Left lung (tissue), 10 donors: ENCODE measurements around the gene GNLY. TPM values are rescaled to one million over a fixed set of nuclear protein-coding genes. Genes with fewer than 3 reads are reported as not detected.

Experiments used
- ATAC-seq: fragments of 200-7000 bp; cut with Tn5 transposase; one replicate; pipeline ENCODE4 v1.9.1; 2020; ENCODE audit warnings: moderate library complexity
- DNase-seq, 4 donors: peaks; one replicate each; pipeline ENCODE4 v3.0.0-alpha.2; 2013 to 2020
- H3K27ac ChIP-seq, 2 donors: fragments of 200-600 bp; sonication (generic) in 1 of 2; one replicate each; pipeline versions ENCODE4 v1.5.0 to v1.8.0; 2020 to 2021
- H3K27me3 ChIP-seq, 2 donors: fragments of 200-600 bp; sonication (generic) in 1 of 2; one replicate each; pipeline versions ENCODE4 v1.5.0 to v1.8.0; 2020 to 2021
- H3K36me3 ChIP-seq, 2 donors: fragments of 200-600 bp; sonication (generic) in 1 of 2; one replicate each; pipeline versions ENCODE4 v1.5.0 to v1.8.0; 2020 to 2021
- H3K4me1 ChIP-seq, 2 donors: fragments of 200-600 bp; one replicate each; pipeline ENCODE4 v1.8.0; 2021
- H3K4me3 ChIP-seq, 2 donors: fragments of 200-600 bp; sonication (generic) in 1 of 2; one replicate each; pipeline versions ENCODE4 v1.5.0 to v1.8.0; 2020 to 2021; ENCODE audit warnings: mild to moderate bottlenecking in 1 of 2
- H3K9me3 ChIP-seq, 2 donors: fragments of 200-600 bp; sonication (generic) in 1 of 2; one replicate each; pipeline versions ENCODE4 v1.5.0 to v1.8.0; 2020 to 2021
- CTCF ChIP-seq, 2 donors: fragments of 200-600 bp; sonication (generic) in 1 of 2; IDR thresholded peaks; one replicate each; pipeline versions ENCODE4 v1.5.0 to v1.8.0; 2021; ENCODE audit warnings: antibody characterized with exemption in 2 of 2
- intact Hi-C, 2 donors: fragments of 100-400 bp; cut with DNase I; formaldehyde crosslinking; loops; one replicate each; pipeline versions ENCODE4 v1.11.2 to v1.14.2; 2022
- polyA plus RNA-seq, 6 donors: library from polyadenylated mRNA; unstranded; fragments of 120-200 nt; gene quantifications; one replicate each; pipeline ENCODE4 v1.2.1, GENCODE V29; 2013; ENCODE audit not compliant: insufficient read length in 6 of 6
- total RNA-seq, 2 donors: library from RNA; stranded (reverse); fragmentation: NEBNext Ultra II Directional; extraction: Animal tissue kit (Norgen Biotek cat#: 25700); gene quantifications; one replicate each; pipeline ENCODE4 v1.2.1, GENCODE V29; 2021
- donor health status: DM: no; HTN: yes; CAD: no.
- donor health status: DM: no; HTN: no; CAD: no.

The GNLY gene
- total and polyA plus RNA-seq, 8 donors: 0.90 to 10.5 (median 2.2) TPM

GRCh38 chr2:85673716-85674375 lies 20.3 kb upstream of the GNLY start:
- TF ChIP-seq CTCF (IDR thresholded peaks at IDR 0.05): no peak
- H3K9me3 ChIP-seq: no peaks in the 10 kb centered on the region
- peak overlapping the region in 1 of 2 donors; percentile 59 for H3K27ac ChIP-seq
- peaks cover 11 to 85% of the 10 kb centered on the region in 2 donors for H3K4me1 ChIP-seq
- DNase-seq (no peak), ATAC-seq (no peak)
- H3K4me3 ChIP-seq: no peak overlapping the region
- intact Hi-C loops: no loop called here
- no peaks in the 10 kb centered on the region for H3K36me3 ChIP-seq
- no peaks in the 10 kb centered on the region for H3K27me3 ChIP-seq

- no peak for ATAC-seq
- intact Hi-C loops: no loop called here
- no peak overlapping the region for H3K4me3 ChIP-seq
- H3K27ac ChIP-seq: peak overlapping the region in 1 of 2 donors; percentile 59
- TF ChIP-seq CTCF (IDR thresholded peaks at IDR 0.05): no peak
- H3K4me1 ChIP-seq: peaks cover 17 to 86% of the 10 kb centered on the region in 2 donors
- no peaks in the 10 kb centered on the region for H3K27me3 ChIP-seq
- no peaks in the 10 kb centered on the region for H3K9me3 ChIP-seq
- DNase-seq: no peak
- no peaks in the 10 kb centered on the region for H3K36me3 ChIP-seq
Measured at GRCh38 chr2:85674417-85674816, 19.7 kb upstream of the GNLY start.

GRCh38 chr2:85675427-85675826 lies 18.7 kb upstream of the GNLY start:
- H3K9me3 ChIP-seq: no peaks in the 10 kb centered on the region
- ATAC-seq (no peak), DNase-seq (no peak)
- H3K4me1 ChIP-seq: peaks cover 17 to 86% of the 10 kb centered on the region in 2 donors
- no peak overlapping the region for H3K4me3 ChIP-seq
- peak overlapping the region; percentile 30 to 59 for H3K27ac ChIP-seq
- TF ChIP-seq CTCF (IDR thresholded peaks at IDR 0.05): no peak
- intact Hi-C loops: no loop called here
- no peaks in the 10 kb centered on the region for H3K27me3 ChIP-seq
- H3K36me3 ChIP-seq: no peaks in the 10 kb centered on the region

GRCh38 chr2:85675866-85676548 lies 18.2 kb upstream of the GNLY start:
- no peak overlapping the region for H3K4me3 ChIP-seq
- TF ChIP-seq CTCF (IDR thresholded peaks at IDR 0.05): no peak
- peaks cover 17 to 88% of the 10 kb centered on the region in 2 donors for H3K4me1 ChIP-seq
- no peaks in the 10 kb centered on the region for H3K9me3 ChIP-seq
- intact Hi-C loops: no loop called here
- no peak for DNase-seq
- no peaks in the 10 kb centered on the region for H3K36me3 ChIP-seq
- no peaks in the 10 kb centered on the region for H3K27me3 ChIP-seq
- H3K27ac ChIP-seq: peak overlapping the region; percentile 30 to 33
- ATAC-seq: peak; percentile 22

- no peaks in the 10 kb centered on the region for H3K27me3 ChIP-seq
- intact Hi-C loops: no loop called here
- no peak for TF ChIP-seq CTCF (IDR thresholded peaks at IDR 0.05)
- peak; percentile 62 for ATAC-seq
- H3K4me3 ChIP-seq: no peak overlapping the region
- H3K4me1 ChIP-seq: peaks cover 17 to 76% of the 10 kb centered on the region in 2 donors
- peak overlapping the region; percentile 59 to 78 for H3K27ac ChIP-seq
- peak in 1 of 4 donors; percentile 68 for DNase-seq
- no peaks in the 10 kb centered on the region for H3K9me3 ChIP-seq
- no peaks in the 10 kb centered on the region for H3K36me3 ChIP-seq
Measured at GRCh38 chr2:85678377-85678776, 15.8 kb upstream of the GNLY start.
